DMS53 treated with DMSO at 0.1 percent for 48 hours (cell line): ENCODE measurements around the gene IFITM1.

Source experiments
- DNase-seq: peaks from one replicate; lab custom pipeline; 2025; ENCODE audit not compliant: unreplicated experiment; lab: John Stamatoyannopoulos, UW

IFITM1 gene

GRCh38 chr11:313787-314553 is at the start of gene IFITM1:
Gene IFITM1 (plus strand): TSS chr11:314040. CDS start chr11:314171, 131 bp downstream.
- DNase-seq = no peak

- DNase-seq = no peak
Observed at GRCh38 chr11:266676-267439, 47.0 kb upstream of the IFITM1 start.

GRCh38 chr11:267491-267994 is 46.3 kb upstream of the IFITM1 start:
- peak; percentile 16 for DNase-seq

GRCh38 chr11:268716-269145 is 45.1 kb upstream of the IFITM1 start:
- peak; percentile 37 for DNase-seq

GRCh38 chr11:269146-269890 is 44.5 kb upstream of the IFITM1 start:
- DNase-seq = no peak

GRCh38 chr11:270451-271318 is 43.2 kb upstream of the IFITM1 start:
- no peak for DNase-seq

- DNase-seq = no peak
Observed at GRCh38 chr11:271319-271715, 42.5 kb upstream of the IFITM1 start.

- DNase-seq = no peak
Observed at GRCh38 chr11:272195-272930, 41.5 kb upstream of the IFITM1 start.

GRCh38 chr11:272931-273198 is 41.0 kb upstream of the IFITM1 start:
- no peak for DNase-seq

GRCh38 chr11:276219-276618 is 37.6 kb upstream of the IFITM1 start:
- DNase-seq = no peak

- DNase-seq = no peak
Observed at GRCh38 chr11:278001-278951, 35.6 kb upstream of the IFITM1 start, which contains the start of gene NLRP6. Gene NLRP6 (plus strand): TSS chr11:278407. CDS start chr11:278570, 163 bp downstream.

GRCh38 chr11:279040-279965 is 34.5 kb upstream of the IFITM1 start:
- DNase-seq = no peak

- peak; percentile 55 for DNase-seq
Observed at GRCh38 chr11:279966-280705, 33.7 kb upstream of the IFITM1 start.

GRCh38 chr11:280706-281485 is 32.9 kb upstream of the IFITM1 start:
- DNase-seq = no peak

- DNase-seq = no peak
Observed at GRCh38 chr11:281486-282161, 32.2 kb upstream of the IFITM1 start.

- no peak for DNase-seq
Observed at GRCh38 chr11:282171-282570, 31.7 kb upstream of the IFITM1 start.
